NCI-H2081 (cell line): ENCODE measurements around the gene NODAL.

ENCODE experiments used
- DNase-seq, 2 experiments: peaks; one replicate each; lab custom pipeline; 2025; lab: John Stamatoyannopoulos, UW

NODAL gene

DNA sequence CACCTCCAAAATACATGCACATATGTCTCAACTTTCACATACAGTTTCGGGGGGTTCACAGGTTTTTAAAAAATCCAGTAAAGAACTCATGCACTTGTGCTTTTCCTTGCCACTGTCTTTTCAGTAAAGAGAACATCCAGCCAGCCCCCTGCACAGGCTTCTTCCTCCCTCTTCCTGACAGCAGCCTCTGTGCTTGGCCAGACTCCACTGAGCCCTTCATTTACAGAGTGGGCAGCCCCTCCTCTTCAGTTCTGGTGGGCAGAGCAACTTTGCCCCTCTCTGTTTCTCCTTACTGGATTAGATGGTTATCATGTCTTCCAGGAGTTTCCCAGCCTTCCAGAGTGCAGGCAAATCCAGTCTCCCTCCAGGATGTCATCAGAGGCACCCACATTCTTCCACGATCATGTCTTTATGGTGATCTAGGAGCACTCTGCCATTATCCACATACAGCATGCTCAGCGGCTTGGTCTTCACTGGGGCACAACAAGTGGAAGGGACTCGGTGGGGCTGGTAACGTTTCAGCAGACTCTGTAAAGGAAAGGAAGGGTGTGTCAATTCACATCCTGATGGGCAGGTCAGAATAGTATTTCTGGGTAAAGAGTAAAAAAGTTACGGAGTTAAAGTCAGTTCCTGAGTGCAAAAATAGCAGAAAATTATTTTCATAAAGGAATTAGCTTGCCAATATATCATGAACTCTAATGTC lies 8.8 kb downstream of the NODAL start:
- DNase-seq = no peak

DNA sequence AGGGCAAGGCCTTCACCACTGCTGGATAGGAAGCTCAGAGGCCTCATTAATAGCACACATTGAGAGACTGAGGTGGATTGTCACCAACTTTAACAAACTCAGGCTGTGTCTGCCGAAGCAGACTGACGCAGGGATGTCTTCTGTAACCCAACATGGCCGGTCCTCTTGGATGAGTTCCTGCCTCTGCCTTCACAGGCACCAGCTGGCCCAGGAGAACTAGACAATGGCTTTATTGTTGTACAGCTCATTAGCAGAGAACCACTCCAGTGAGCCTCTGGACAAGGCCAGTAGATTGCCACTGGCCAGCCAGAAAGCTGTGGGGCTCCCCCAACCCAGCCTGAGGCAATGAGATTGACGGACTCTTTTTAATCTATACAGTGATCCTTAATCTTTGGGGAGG lies 9.4 kb downstream of the NODAL start:
- no peak for DNase-seq

DNA sequence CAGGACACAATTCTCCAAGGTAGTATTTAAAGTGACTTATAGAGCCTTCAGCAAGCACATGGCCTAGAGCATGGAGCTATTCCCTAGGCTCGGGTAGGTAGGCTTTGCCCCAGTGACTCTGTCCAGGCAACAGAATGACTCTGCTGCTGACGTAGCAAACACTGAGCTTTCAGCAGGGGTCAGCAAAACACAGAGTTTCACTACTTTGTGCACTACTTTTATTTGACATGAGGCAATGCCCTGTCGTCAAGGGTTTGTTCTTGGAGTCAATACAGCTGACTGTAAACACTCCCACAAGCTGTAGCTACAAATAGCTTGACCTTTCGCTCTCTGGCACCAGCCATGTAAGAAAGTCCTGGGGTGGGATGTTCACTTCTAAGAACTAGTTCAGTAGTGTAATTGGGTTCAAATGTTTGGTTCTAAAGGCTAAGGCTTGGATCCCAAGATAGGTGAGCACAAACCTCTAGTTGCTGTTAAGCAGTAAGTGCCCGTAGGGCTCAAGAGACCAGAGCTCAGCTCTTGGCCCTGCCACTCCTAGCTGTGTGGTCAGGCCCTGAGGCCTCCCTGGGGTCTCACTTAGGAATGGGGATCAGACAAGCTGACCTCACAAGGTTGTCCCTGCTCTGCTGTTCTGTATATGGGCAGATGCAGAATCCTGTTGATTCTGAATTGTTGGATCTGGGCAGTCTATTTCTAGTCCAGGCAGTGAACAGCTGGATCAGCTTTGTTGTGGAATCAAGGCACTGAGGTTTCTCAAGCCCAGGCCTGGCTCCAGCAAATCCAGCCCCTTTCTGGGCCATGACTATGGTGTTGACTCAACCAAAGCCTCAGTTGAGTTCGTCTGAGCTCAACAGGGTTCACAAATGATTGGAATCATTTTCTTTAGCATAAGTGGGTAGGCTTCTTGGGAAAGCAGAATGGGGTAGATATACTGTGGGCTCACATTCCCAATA lies 10.7 kb downstream of the NODAL start:
- no peak for DNase-seq

DNA sequence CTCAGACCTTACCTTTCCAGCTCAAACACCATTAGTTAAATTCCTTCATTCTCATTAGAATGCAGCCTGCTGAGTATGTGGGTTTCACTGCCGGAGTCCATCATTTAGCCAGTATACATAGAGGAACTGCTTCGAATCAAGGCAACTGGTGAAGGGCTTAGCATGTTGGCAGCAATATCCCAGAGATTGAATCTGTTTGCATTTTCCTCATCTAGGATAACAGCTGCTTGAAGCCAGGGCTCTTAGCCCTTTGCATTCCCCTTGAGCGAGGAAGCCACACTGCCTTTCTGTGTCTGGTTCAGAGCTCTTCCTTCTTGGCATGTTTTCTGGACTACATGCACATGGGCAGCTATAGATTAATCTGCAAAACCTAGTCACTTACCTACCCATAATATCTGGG lies 14.7 kb downstream of the NODAL start:
- DNase-seq = no peak

DNA sequence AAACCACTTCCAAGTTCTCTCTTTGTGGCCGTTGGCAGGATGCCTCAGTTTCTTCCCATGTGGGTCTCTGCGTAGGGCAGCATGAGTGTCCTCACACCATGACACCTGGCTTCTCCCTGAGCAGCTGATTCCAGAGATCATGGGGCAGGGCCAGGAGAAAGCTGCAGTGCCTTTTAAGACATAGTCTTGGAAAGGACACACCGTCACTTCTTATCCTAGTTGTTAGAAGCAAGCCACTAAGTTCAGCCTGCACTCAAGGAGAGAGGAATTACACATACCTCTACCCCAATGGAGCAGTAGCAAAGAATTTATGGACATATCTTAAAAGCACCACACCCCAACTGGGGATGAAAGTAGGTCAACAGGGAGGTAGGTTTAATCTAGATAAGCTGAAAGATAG lies 16.4 kb downstream of the NODAL start:
- DNase-seq = no peak

DNA sequence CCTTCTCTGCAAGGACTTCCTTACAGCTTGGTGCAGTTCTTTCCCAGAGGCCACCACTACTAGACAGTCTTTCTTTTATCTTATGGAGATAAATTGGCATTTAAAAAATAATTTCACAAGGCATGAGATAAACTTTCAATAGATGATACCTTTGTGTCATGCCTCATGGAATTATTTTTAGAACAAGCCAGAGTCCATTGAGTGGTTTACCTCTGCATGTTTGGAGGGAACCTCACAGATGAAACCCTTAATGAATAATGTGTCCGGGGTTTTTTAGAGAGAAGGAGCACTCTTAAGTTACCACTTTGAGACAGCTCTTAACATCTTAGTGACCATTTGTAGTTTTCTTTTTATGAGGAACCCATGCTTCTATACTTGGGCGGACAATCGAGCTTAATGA lies 17.2 kb downstream of the NODAL start:
- no peak for DNase-seq

DNA sequence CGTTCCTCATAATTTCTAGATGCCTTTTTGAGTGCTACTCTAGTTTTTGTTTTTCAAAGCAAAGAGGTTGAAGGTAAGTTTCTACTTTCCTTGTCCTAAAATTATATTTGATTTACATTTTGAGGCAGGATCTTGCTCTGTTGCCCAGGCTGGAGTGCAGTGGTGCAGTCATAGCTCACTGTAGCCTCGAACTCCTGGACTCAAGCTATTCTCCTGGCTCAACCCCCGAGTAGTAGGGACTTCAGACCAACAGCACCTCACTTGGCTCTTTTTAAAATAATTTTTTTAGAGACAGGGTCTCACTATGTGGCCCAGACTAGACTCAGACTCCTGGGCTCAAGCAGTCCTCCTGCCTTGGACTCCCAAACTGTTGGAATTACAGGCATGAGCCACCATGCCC lies 22.8 kb downstream of the NODAL start:
- no peak for DNase-seq

DNA sequence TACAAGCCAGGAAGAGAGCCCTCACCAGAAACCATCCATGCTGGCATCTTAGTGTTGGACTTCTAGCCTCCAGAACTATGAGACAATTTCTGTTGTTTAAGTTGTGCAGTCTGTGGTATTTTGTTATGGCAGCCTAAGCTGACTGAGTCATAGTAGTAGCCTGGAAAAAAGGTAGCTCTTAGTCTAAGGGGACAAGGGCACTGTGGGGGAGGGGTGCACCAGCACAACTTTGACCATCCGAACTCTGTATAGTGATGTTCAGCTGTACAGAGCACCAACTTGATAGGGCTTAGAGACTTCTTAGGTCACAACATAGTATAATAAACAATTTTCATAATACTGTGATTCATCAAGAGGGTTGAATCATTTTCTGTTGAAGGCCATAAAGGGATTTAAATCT lies 23.3 kb downstream of the NODAL start:
- no peak for DNase-seq

DNA sequence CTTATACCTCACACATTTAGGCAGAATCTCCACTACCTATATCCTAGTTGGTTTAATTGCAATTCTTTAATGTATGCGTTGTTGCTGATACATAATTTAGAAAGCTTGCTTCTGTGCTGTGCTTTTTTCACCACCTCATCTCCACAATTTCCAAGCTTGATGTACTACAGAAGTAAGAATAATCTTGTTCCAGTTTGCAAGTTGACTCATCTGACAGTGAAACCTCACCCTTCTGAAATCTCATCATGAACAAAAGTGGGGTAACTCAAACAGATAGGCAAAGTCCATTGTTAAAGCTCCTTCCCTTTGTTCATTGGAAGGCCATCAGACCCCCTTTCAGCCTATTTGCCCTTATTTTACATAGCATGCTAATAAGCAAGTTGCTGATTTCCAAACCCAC lies 23.9 kb downstream of the NODAL start:
- DNase-seq = no peak

DNA sequence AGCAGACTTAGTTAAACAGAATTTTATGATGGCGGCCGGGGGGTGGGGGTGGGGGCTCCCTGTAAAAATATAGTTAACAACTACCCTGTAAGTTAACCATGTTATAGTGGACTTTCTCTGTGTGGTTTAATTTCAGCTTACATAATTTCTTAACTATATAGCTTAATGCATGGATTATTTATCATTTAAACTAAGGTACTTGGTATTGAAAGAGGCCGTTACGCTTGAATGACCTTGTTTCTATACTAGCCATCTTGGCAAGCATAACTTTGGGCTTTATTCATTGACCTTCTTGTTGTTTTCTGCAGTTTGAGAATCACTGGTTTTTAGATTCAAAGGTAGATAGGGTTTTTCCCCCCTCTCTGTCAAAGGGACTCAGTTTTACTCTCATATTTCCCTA lies 29.1 kb downstream of the NODAL start:
- no peak for DNase-seq

DNA sequence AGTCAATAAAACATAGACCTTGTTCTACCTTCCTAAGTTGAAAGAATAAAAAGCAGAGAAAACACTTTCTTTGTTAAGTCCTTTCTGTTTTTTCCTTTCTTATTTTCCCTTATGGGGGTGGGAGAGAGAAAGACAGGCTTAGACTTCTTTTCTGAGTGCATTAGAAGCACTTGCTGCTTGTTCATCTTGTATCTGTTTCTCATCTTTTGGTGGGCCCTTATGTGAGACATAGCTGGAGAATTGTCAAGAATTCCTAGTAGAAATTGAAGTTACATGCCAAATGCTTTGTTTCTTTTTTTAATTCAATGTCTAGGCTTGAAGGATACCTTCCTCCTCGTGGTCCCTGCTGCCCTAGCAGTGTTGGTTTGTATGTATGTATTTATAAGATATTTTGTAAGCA lies 30.9 kb downstream of the NODAL start:
- DNase-seq = no peak

DNA sequence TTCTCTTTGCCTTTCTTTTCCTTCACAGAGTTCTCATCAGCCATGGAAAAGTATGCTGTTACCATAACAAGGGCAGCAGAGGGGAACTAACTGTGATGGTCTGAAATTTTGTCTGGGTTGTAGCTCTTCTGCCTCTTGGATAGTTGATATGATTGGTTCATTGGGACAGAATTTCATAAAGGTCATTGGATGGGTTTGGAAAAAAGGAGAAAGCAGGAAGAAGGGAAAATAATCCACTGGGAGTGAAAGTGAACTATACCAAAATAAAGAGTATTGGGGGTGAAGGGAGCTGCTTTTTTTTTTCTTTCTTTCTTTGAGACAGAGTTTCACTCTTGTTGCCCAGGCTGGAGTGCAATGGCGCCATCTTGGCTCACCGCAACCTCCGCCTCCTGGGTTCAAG lies 31.7 kb downstream of the NODAL start:
- no peak for DNase-seq

DNA sequence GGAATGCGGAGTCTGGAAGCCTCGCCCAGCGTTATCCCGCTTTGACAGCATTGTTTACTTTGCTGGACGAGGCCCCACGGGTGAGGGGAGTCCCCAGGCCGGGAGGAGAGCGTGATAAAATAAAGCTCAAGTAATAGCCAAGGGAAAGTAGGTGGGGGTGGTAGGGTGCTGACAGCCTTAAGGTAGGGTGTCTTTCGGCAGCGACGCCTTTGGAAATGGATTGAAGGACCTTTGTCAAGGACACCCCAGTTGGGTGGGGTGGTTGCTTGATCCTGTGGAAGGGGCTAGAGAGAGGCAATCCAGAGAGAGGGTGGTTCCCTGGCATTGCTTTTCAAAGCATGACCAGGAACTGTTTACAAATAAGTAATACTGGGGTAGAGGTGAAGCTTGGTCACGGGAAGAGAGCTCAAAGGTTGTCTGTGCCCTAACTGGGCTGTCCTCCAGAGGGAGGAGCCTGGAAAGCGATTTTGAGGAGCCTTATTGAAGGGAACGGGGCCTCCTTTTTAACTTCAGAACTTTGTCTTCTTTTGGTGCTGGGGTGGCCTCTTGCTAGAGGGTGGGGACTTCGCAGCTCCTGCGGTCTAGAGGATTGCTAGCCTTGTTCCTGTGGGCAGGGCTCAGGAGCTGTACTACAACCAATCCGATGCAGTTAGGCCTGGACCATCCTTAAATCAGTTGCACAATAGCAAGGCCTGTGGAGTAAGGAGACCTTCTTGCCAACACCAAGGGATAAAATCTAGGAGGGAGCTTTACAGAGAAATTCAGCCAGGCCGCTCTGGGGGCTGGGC lies 36.2 kb downstream of the NODAL start:
- no peak for DNase-seq

DNA sequence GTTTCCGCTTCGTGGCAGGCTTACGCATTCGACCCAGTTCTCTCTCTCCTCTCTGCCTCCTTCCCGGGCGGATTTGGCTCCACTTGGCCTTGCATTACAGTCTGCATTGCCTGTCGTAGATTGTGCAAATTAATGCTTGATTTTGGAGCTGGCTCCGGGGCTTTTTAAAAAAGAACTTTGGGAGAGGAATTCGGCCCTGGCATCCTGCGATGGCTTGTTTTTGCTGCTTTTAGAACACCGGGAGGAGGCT lies 36.8 kb downstream of the NODAL start:
- no peak for DNase-seq

DNA sequence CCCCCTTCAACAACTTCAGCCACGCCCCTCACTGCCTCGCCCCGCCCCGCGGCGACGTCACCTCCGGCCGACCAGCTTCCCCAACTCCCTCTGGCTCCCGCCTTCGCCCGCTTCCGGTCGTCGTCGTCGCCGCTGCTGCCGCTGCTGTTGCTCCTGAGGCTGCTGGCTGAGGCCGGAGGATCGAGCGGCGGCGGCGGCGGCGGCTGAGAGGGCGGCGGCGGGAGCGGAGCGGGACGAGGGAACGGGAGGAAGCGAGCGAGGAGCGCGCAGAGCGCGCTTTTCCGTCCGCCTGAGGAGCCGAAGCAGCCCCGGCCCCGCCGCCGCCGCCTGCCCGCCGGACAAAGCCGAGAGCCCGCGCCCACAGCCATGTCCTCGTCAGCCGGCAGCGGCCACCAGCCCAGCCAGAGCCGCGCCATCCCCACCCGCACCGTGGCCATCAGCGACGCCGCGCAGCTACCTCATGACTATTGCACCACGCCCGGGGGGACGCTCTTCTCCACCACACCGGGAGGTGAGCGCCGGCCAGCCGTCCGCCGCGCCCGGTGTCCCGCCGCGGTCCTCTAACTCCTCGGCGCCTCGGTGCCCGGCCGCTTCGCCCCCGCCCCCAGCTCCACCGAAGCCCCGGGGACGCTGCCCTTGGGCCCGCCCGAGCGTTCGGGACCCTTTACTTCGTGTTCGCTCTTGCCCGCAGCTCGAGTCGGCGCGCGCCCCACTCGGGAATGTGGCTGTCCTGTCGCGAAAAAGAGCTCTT lies 37.3 kb downstream of the NODAL start, which contains the start of gene EIF4EBP2:
TSS of gene EIF4EBP2 (plus strand) at position 110 of the 751 bp plus-strand sequence. CDS start at position 367, 257 bp downstream.
- peak; percentile 83 to 86 for DNase-seq

DNA sequence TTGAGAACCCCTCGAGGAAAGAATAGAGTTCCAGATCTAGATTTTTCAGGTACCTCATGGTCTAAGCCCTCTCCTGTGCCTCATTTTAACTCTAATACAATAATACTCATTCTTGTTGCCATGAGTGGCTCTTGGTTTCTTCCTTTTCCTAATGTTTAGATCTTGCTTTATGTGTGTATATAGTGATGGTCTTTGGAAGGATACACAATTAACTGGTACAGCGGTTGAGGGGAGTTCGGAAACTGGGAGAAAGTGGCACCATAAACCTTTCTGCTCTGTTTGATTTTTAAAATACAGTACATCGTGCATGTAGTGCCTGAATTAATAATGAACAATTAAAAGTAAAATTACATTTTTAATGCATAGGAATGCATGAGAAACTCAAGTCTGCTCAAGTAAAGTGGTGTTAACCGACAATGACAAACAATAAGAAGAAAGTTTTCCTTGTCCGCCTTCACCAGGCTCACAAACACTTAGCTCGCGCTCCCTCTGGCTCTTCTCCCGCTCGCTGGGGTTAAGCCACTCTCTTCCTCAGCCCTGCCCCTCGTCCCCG lies 37.9 kb downstream of the NODAL start:
- no peak for DNase-seq

DNA sequence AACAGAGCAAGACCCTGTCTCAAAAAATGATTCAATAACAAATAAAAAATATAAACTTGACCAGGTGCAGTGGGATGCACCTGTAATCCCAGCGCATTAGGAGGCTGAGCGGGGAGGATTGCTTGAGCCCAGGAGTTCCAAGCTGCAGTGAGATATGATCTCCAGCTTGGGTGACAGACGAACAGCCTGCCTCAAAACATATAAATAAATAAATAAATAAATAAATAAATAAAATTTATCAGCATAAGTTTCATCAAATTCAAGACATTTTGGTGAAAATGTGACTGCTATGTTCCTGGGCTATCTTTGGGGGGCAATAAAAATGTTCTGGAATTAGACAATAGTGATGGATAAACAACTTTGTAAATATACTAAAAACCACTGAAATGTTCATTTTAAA lies 42.3 kb downstream of the NODAL start:
- DNase-seq = no peak

DNA sequence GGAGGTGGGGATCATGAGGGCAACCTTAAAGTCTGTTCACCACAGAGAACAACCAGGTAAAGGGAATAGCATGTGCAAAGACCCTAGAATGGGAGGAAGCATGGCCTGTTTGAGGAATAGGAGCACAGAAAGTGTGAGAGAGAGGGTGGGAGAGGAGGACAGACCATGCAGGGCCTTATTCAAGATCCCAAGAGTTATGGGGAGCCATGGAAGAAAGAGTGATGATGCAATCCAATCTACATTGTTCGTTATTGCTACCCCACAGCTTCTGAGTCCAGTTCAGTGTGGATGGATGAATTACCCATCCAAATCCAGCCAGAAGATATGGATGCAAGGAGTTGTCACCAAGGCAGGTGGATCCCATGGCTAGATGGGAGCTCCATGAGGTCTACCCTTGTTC lies 45.3 kb downstream of the NODAL start:
- DNase-seq = no peak

DNA sequence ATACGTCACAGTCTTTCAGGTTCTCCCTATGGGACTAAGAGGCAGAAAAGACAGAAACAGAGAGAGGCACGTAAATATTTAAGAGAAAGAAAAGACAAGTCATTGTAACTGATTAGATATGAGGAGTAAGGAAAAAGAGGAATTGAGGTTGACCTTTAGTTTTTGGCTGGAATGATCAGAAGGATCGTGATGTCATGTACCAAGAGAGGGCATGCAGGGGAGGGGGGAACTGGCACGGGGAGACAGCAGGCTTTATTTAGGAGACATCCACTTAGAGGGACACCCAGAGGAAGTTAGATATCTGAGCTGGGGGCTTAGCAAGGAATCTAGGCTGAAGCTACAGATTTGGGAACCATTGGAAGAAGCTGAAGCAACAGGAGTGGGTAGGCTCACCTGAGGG lies 49.8 kb downstream of the NODAL start:
- DNase-seq = no peak
